Mesendoderm (in vitro differentiated cells): ENCODE data around the gene TUBA1C.

Experiments
- DNase-seq: peaks from one replicate; pipeline ENCODE4 v3.0.0; 2013
- H2AK5ac ChIP-seq: 2 replicates; pipeline ENCODE4 v1.6.1; 2013; ENCODE audit warnings: low read length, inconsistent platforms
- H2BK120ac ChIP-seq: 2 replicates; pipeline ENCODE4 v1.6.1; 2013; ENCODE audit warnings: low read depth, mild to moderate bottlenecking, low read length, moderate library complexity, mixed read lengths
- H2BK15ac ChIP-seq: replicated peaks from 2 replicates; pipeline ENCODE4 v1.6.1; 2013; ENCODE audit warnings: low read depth, mild to moderate bottlenecking, moderate library complexity
- H2BK5ac ChIP-seq: 2 replicates; pipeline ENCODE4 v1.6.1; 2013; ENCODE audit warnings: low read length, inconsistent platforms
- H3K18ac ChIP-seq: 2 replicates; pipeline ENCODE4 v1.6.1; 2013; ENCODE audit warnings: mild to moderate bottlenecking, low read length, mixed read lengths
- H3K23ac ChIP-seq: one replicate; pipeline ENCODE4 v1.6.1; 2013; ENCODE audit warnings: low read length
- H3K27ac ChIP-seq: 2 replicates; pipeline ENCODE4 v1.5.1; 2013; ENCODE audit warnings: low read depth, mild to moderate bottlenecking, inconsistent platforms, low read length, moderate library complexity
- H3K27me3 ChIP-seq: 2 replicates; pipeline ENCODE4 v1.6.1; 2013; ENCODE audit warnings: low read length, control low read depth, mild to moderate bottlenecking, inconsistent platforms; ENCODE audit not compliant: insufficient read depth, poor library complexity
- H3K36me3 ChIP-seq: 2 replicates; pipeline ENCODE4 v1.6.1; 2013; ENCODE audit warnings: low read length, inconsistent platforms; ENCODE audit not compliant: control insufficient read depth, insufficient read depth
- H3K4ac ChIP-seq: one replicate; pipeline ENCODE4 v1.6.1; 2013; ENCODE audit warnings: low read depth, mild to moderate bottlenecking, low read length, moderate library complexity
- H3K4me1 ChIP-seq: 2 replicates; pipeline ENCODE4 v1.6.1; 2013; ENCODE audit warnings: low read depth, low read length, inconsistent platforms; ENCODE audit not compliant: control insufficient read depth
- H3K4me2 ChIP-seq: 2 replicates; pipeline ENCODE4 v1.6.1; 2013; ENCODE audit warnings: low read length
- H3K4me3 ChIP-seq: 2 replicates; pipeline ENCODE4 v1.5.1; 2013; ENCODE audit warnings: mild to moderate bottlenecking, low read length
- H3K56ac ChIP-seq: one replicate; pipeline ENCODE4 v1.6.1; 2013; ENCODE audit warnings: low read length
- H3K79me1 ChIP-seq: 2 replicates; pipeline ENCODE4 v1.6.1; 2013; ENCODE audit warnings: low read length, inconsistent platforms
- H3K79me2 ChIP-seq: 2 replicates; pipeline ENCODE4 v1.6.1; 2013; ENCODE audit warnings: mild to moderate bottlenecking, low read length; ENCODE audit not compliant: control insufficient read depth, insufficient read depth
- H3K9ac ChIP-seq: 2 replicates; pipeline ENCODE4 v1.6.1; 2013; ENCODE audit warnings: low read length, inconsistent platforms
- H4K5ac ChIP-seq: one replicate; pipeline ENCODE4 v1.6.1; 2013; ENCODE audit warnings: low read length
- H4K8ac ChIP-seq: one replicate; pipeline ENCODE4 v1.6.1; 2013; ENCODE audit warnings: low read depth, mild to moderate bottlenecking, control low read depth, low read length, moderate library complexity
- WGBS: extraction: QIAGEN DNeasy Blood & Tissue Kit; methylation state at CpG from one replicate; pipeline ENCODE4 v1.1.7; 2013; ENCODE audit warnings: low lambda C conversion rate, missing lambda C conversion rate; ENCODE audit not compliant: insufficient coverage; ENCODE audit errors: extremely low coverage; 5-methylcytosine and 5-hydroxymethylcytosine counted together

Gene TUBA1C

GRCh38 chr12:49231878-49232655 is 32.8 kb upstream of the TUBA1C start:
- Histone ChIP-seq H2BK15ac (no peak overlapping the region), H3K18ac (no peak overlapping the region), H3K79me1 (no peaks in the 10 kb centered on the region), H3K4me1 (peaks cover 4% of the 10 kb centered on the region), H2AK5ac (no peak overlapping the region), H3K4ac (no peak overlapping the region), H3K23ac (no peak overlapping the region), H2BK5ac (no peak overlapping the region), H3K4me3 (no peak overlapping the region), H3K36me3 (no peaks in the 10 kb centered on the region), H4K8ac (no peak overlapping the region), H2BK120ac (no peak overlapping the region), H3K4me2 (no peak overlapping the region), H3K9ac (no peak overlapping the region), H4K5ac (no peak overlapping the region), H3K27me3 (no peaks in the 10 kb centered on the region), H3K79me2 (no peaks in the 10 kb centered on the region), H3K56ac (no peak overlapping the region), H3K27ac (no peak overlapping the region)
- peak; percentile 30 for DNase-seq
- no CpG with 5 or more reads among the region's 9 CpGs for WGBS

GRCh38 chr12:49232940-49233841 is 31.7 kb upstream of the TUBA1C start:
- Histone ChIP-seq H3K4me3 (no peak overlapping the region), H2BK5ac (no peak overlapping the region), H4K5ac (peak overlapping the region; percentile 17), H3K56ac (peak overlapping the region; percentile 83), H3K27ac (no peak overlapping the region), H2BK15ac (no peak overlapping the region), H3K18ac (no peak overlapping the region), H2BK120ac (no peak overlapping the region), H2AK5ac (no peak overlapping the region), H3K9ac (peak overlapping the region; percentile 38), H3K27me3 (no peaks in the 10 kb centered on the region), H3K23ac (no peak overlapping the region), H4K8ac (no peak overlapping the region), H3K4ac (no peak overlapping the region), H3K4me1 (peaks cover 4% of the 10 kb centered on the region), H3K36me3 (no peaks in the 10 kb centered on the region), H3K79me1 (no peaks in the 10 kb centered on the region), H3K79me2 (no peaks in the 10 kb centered on the region), H3K4me2 (no peak overlapping the region)
- WGBS, result no CpG with 5 or more reads among the region's 25 CpGs
- peak; percentile 68 for DNase-seq

- no peak overlapping the region for H2AK5ac ChIP-seq
- H3K56ac ChIP-seq, result peak overlapping the region; percentile 85
- H3K79me2 ChIP-seq, result no peaks in the 10 kb centered on the region
- no peak overlapping the region for H3K23ac ChIP-seq
- H3K36me3 ChIP-seq, result no peaks in the 10 kb centered on the region
- H3K27me3 ChIP-seq, result no peaks in the 10 kb centered on the region
- H3K4ac ChIP-seq, result no peak overlapping the region
- no peak overlapping the region for H3K18ac ChIP-seq
- no peak overlapping the region for H3K27ac ChIP-seq
- H4K5ac ChIP-seq, result no peak overlapping the region
- H3K79me1 ChIP-seq, result no peaks in the 10 kb centered on the region
- DNase-seq, result no peak
- no peak overlapping the region for H3K4me2 ChIP-seq
- no peak overlapping the region for H2BK120ac ChIP-seq
- peak overlapping the region; percentile 53 for H3K9ac ChIP-seq
- H2BK15ac ChIP-seq, result no peak overlapping the region
- no CpG with 5 or more reads among the region's 19 CpGs for WGBS
- no peak overlapping the region for H4K8ac ChIP-seq
- H3K4me1 ChIP-seq, result peaks cover 4% of the 10 kb centered on the region
- no peak overlapping the region for H3K4me3 ChIP-seq
- H2BK5ac ChIP-seq, result no peak overlapping the region
These were observed 30.9 kb upstream of the TUBA1C start for GRCh38 chr12:49233842-49234526.

GRCh38 chr12:49236423-49236822 is 28.5 kb upstream of the TUBA1C start:
- no peak overlapping the region for H3K4me3 ChIP-seq
- H2AK5ac ChIP-seq, result no peak overlapping the region
- no peak overlapping the region for H3K18ac ChIP-seq
- H2BK15ac ChIP-seq, result no peak overlapping the region
- H3K4me1 ChIP-seq, result peaks cover 4% of the 10 kb centered on the region
- DNase-seq, result no peak
- H4K8ac ChIP-seq, result no peak overlapping the region
- no peak overlapping the region for H3K27ac ChIP-seq
- H3K36me3 ChIP-seq, result no peaks in the 10 kb centered on the region
- H3K56ac ChIP-seq, result no peak overlapping the region
- no peaks in the 10 kb centered on the region for H3K79me2 ChIP-seq
- H2BK5ac ChIP-seq, result no peak overlapping the region
- no peak overlapping the region for H3K4me2 ChIP-seq
- WGBS, result no CpG with 5 or more reads among the region's 1 CpG
- H3K79me1 ChIP-seq, result no peaks in the 10 kb centered on the region
- no peak overlapping the region for H3K9ac ChIP-seq
- no peak overlapping the region for H3K4ac ChIP-seq
- no peak overlapping the region for H2BK120ac ChIP-seq
- no peak overlapping the region for H4K5ac ChIP-seq
- H3K23ac ChIP-seq, result no peak overlapping the region
- H3K27me3 ChIP-seq, result no peaks in the 10 kb centered on the region

- Histone ChIP-seq H3K4me3 (no peak overlapping the region), H3K9ac (no peak overlapping the region), H3K56ac (no peak overlapping the region), H3K4me1 (no peaks in the 10 kb centered on the region), H3K18ac (no peak overlapping the region), H2BK15ac (no peak overlapping the region), H3K27ac (no peak overlapping the region), H3K36me3 (no peaks in the 10 kb centered on the region), H3K79me1 (no peaks in the 10 kb centered on the region), H4K5ac (no peak overlapping the region), H3K4me2 (no peak overlapping the region), H3K4ac (no peak overlapping the region), H3K27me3 (no peaks in the 10 kb centered on the region), H3K23ac (no peak overlapping the region), H3K79me2 (no peaks in the 10 kb centered on the region), H4K8ac (no peak overlapping the region), H2AK5ac (no peak overlapping the region), H2BK5ac (no peak overlapping the region), H2BK120ac (no peak overlapping the region)
- no CpG with 5 or more reads among the region's 5 CpGs for WGBS
- DNase-seq, result no peak
These were observed 21.3 kb upstream of the TUBA1C start for GRCh38 chr12:49243631-49244030.
